ENCODE measurements around the gene PTPMT1.

PTPMT1 gene

GRCh38 chr11:47586098-47586855, 20.9 kb downstream of the PTPMT1 start, which contains the start of gene FAM180B:
FAM180B (plus strand) TSS chr11:47586678; CDS start chr11:47586769, 91 bp downstream.
- no peak for DNase-seq

- no peak for DNase-seq
Measured at GRCh38 chr11:47587039-47587716, 21.8 kb downstream of the PTPMT1 start.

GRCh38 chr11:47587723-47588326, 22.4 kb downstream of the PTPMT1 start:
- DNase-seq: no peak

- DNase-seq: no peak
Measured at GRCh38 chr11:47589118-47589517, 23.7 kb downstream of the PTPMT1 start.

GRCh38 chr11:47589584-47589976, 24.2 kb downstream of the PTPMT1 start:
- no peak for DNase-seq

- DNase-seq: no peak
Measured at GRCh38 chr11:47589977-47590861, 24.8 kb downstream of the PTPMT1 start.

- DNase-seq: no peak
Measured at GRCh38 chr11:47591764-47592163, 26.4 kb downstream of the PTPMT1 start.

- no peak for DNase-seq
Measured at GRCh38 chr11:47592251-47592650, 26.9 kb downstream of the PTPMT1 start.

- DNase-seq: no peak
Measured at GRCh38 chr11:47592970-47593369, 27.6 kb downstream of the PTPMT1 start.

- no peak for DNase-seq
Measured at GRCh38 chr11:47593492-47593933, 28.1 kb downstream of the PTPMT1 start.

- no peak for DNase-seq
Measured at GRCh38 chr11:47593934-47594855, 28.8 kb downstream of the PTPMT1 start, which contains the start of gene C1QTNF4. C1QTNF4 (minus strand) TSS chr11:47594411; CDS start chr11:47590810, 3,601 bp downstream.

- DNase-seq: no peak
Measured at GRCh38 chr11:47595029-47595428, 29.6 kb downstream of the PTPMT1 start.

- DNase-seq: no peak
Measured at GRCh38 chr11:47595967-47596366, 30.6 kb downstream of the PTPMT1 start.

GRCh38 chr11:47599902-47600301, 34.5 kb downstream of the PTPMT1 start:
- no peak for DNase-seq

- DNase-seq: no peak
Measured at GRCh38 chr11:47603295-47603694, 37.9 kb downstream of the PTPMT1 start.

- no peak for DNase-seq
Measured at GRCh38 chr11:47605921-47606320, 40.5 kb downstream of the PTPMT1 start.

- DNase-seq: no peak
Measured at GRCh38 chr11:47606731-47607130, 41.3 kb downstream of the PTPMT1 start.

GRCh38 chr11:47607380-47607779, 42.0 kb downstream of the PTPMT1 start:
- DNase-seq: no peak

GRCh38 chr11:47609675-47610074, 44.3 kb downstream of the PTPMT1 start:
- no peak for DNase-seq

- DNase-seq: no peak
Measured at GRCh38 chr11:47611348-47611794, 46.0 kb downstream of the PTPMT1 start.

- DNase-seq: no peak
Measured at GRCh38 chr11:47615249-47615648, 49.9 kb downstream of the PTPMT1 start.
